Stimulated activated naive CD4-positive, alpha-beta T cell treated with Interleukin-2 at 50 U/mL for 16 hours (primary cell): ENCODE data around the gene E2F3.

Experiments
- DNase-seq: peaks from one replicate; lab custom pipeline; 2025; lab: John Stamatoyannopoulos, UW

E2F3 gene

DNA sequence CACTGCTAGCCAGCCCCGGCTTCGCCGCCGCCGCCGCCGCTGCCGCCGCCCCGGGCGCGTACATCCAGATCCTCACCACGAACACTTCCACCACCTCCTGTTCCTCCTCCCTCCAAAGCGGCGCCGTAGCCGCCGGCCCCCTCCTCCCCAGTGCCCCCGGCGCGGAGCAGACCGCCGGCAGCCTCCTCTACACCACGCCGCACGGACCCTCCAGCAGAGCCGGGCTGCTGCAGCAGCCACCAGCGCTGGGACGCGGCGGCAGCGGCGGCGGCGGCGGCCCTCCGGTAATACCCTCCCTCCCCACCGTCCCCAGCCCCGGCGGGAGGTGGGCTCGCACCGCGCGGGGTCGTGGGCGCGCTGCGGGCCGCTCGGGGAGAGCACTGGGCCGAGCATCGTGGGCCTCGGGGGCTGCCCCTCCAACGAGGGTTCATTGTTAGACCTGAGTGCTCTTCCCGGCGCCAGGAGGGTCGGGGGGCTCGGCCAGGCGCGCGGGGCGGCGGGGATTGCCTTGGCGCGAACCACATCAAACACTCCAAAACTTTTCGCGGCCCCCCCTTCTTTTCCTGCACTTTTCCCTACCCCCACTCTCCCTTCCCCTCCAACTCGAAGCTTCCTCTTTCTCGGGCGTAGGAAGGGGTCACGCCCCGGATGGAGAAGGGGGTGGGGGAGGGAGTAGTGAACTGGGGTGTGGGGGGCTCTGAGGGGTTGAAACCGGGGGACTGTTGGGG, 827 bp downstream of the E2F3 start:
- DNase-seq: peak; percentile 54

DNA sequence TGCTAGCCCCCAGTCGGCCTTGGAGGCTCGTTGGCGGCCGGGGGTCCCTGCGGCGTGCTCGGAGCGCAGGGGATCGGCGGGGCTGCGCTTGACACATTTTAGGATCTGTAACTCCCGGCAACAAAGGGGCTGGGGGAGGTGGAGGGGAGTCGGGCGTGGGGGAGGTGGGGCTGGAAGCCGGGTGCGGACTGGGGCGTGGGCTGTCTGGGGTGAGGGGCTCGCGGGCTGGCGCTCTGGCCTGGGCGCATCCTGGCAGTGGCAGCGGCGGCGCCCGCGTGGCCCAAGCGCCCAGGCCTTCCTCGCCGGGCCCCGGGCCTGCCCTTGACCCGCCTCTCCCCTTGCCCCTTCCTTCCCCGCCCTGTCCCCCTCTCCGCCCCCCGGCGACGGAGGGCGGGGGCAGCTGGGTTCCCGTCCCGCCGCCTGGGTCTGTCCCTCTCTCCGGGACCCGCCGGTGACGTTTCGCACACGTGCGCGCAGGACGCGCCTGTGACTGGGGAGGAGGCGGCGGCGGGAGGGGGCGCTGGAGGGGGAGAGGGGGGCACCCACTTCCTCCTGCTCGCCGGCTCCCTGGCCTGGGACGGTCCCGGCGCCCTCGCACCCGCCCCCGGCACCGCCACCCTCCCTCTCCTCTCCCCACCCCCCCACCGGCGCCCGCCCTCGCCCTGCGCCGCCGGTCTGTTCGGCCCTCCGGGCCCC, 1.5 kb downstream of the E2F3 start:
- DNase-seq: peak; percentile 88

DNA sequence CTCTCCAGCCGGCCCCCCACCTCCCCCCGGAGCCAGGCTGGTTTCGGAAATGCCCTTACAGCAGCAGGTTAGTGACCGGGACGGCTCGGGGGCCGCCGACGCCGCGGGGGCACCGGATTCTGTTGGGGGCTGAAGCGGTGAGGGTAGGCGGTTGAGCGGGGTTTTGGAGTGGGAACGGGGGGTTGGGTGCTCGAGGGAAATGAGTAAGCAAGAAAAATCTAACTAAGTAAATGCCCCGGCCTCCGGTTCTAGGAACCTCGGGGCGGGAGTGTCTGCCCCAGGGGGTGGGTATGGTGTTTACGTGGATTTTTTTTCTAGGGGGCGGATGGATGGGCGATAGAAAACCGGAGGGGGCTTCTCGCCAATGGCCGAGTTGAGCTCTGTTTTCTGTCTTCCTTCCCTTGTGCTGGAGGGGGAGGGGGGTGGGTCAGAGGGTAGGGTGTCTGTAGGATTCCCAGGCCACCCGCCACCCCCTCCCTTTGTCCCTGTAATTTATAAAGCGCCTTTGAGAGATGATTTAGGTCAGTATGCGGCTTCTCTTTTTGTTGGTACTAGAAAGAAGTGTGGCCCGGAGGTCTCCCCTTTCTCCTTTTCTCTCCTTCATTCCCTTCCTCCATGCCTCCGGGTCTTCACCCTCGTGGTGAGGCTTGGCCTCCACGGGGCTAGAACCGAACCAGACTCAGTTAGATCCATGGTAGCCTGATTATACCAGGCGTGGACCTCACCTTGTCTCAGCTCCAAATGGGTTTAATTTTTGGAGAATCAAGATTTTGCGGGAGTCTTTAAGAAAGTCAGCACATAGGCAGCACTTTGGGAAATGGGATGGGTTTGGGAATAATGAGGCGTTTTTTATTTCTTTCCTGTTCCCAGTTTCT, 2.3 kb downstream of the E2F3 start:
- DNase-seq: peak; percentile 85

DNA sequence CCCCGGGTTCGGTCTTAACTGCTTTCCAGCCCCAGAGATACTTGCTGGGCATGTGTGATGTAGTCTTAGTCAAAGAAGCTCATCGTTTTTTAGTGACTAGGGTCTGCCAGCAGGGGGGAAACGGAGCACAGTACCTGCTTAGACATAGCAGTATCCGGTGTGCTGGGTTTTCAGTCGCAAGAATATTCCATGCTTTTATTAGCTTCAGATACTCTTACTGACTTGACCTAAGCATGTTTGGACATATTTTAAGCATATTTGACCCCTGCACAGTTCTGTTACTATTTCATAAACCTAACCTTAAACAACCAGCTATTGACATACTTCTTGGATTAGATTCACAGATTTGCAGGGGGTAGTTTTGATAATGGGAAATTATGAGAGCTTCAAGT, 3.0 kb downstream of the E2F3 start:
- DNase-seq: peak; percentile 58

DNA sequence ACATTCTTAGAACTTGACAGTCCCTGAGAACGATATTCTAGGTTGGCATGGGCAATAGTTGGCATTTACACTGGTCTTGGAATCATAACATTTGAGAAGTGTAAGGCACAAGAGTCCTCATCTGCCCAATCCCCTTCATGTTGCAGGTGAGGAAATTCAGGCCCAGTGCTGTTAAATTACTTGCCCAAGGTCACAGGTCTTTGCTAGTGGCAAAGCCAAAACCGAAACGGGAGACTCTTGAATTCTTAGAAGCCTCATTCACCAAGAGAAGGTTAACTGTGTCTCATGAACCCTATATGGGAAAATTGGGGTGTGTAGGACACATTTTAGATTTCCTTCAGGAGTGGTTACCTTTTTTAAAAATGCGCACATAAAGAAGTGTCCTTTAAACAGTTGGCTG, 7.2 kb downstream of the E2F3 start:
- DNase-seq: no peak

DNA sequence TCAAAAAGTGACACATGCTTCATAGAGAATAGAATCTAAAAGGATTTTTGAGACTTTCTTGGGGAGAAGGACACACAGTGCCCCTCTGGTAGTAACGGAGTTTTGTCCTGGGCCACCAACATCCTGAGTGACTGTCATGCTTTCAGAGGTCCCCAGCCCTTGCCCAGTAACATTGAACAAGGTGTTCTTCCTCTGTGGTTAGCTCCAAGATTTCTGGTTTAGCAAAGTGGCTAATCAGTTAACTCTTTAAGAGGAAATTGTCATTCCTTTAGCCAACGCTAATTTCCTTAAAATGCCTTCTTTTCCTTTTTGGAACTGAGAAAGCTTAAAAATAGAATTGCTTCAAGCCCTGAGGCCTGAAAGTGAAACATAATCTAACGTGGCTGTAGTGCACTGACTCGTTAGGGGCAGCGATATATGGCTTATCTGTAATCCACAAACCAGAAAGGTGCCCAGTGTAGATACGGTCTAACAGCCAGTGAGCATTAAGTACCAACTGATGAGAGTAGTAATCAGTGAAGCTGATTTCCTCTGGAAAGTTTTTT, 7.8 kb downstream of the E2F3 start:
- no peak for DNase-seq

DNA sequence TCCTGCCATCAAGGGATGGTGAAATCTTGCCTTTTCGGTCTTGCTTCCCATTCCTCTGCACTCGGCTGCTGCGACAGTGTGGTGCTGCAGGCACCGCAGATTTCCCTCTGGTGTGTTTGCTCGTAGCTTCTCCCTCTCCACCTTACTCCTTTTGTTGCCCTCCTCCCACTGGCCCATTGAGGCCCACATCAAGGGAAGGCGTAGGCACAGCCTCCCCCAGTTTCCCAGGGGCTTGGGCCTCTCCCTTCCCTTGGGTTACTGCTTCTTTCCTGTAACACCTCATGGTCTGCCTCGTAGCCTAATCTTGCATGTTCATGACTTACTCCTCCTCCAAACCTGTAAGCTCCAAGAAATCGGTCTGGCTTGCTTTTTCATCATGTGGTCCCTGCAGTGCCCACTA, 9.9 kb downstream of the E2F3 start:
- DNase-seq: no peak

DNA sequence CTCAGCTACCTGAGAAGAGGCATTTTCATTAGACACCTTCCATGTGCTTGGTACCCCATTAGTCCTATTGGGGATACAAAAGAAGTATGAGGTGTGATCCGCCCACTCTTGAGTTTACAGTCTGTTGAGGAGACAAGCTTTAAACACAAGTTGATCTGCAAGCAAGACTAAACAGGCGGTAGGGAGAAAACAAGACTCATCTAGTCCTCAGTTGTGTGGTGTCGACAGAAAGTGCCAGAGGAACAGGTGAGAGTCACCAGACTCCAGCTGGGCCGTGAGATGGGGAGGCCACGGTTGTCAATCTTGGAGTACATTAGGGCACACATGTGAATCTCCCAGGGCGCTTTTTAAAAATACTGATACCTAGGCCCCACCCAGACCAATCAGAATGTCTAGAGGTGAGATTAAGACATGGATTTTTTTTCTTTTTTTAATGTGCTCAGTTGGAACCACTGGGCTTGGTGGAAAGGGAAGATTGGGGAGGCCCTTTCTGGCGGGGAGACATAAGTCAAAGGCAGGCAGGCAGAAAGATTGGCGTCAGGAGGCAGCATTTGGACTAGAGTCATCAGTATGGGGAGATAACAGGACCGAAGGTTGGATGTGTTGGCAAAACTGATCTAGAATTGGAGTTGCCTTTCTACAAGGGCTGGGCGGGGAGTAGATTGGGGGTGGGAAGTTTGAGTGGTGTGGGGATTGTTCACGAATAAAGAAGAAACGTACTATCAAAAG, 10.4 kb downstream of the E2F3 start:
- no peak for DNase-seq

DNA sequence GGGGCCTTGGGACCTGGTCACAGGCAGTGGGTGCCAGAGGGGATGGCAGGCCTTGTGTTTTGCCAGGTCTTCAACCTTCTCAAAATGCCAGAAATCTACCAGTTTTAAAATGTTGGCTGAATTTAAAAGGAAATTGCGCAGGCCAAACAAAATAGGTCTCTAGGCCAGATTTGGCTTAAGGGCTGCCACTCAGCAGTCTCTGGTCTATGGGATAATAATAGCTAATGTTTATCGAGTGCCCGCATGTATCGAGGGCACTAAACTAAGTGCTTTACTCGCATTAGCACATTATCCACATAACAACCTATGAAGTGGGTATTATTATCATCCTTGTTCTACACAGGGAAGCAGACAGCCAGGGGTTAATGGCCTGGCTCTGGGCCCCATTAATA, 11.0 kb downstream of the E2F3 start:
- no peak for DNase-seq

DNA sequence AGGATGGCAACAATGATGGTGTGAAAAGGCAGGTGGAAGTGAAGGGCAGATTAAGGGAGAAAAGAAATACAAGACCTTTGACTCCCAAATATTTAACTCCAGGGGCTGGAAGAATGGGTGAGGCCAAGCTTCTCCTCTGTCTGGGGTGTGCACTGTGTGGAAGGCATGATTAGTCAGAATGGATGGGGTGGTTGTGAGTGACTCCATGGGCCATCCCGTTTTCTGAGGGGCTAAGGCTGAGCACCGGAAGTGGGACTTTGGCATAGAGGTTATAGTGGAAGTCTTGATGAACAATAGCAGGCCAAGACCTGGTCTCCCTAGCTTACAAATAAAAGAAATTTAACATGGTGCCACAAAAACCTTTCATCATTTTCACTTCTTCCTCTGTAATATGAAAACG, 12.1 kb downstream of the E2F3 start:
- DNase-seq: no peak

DNA sequence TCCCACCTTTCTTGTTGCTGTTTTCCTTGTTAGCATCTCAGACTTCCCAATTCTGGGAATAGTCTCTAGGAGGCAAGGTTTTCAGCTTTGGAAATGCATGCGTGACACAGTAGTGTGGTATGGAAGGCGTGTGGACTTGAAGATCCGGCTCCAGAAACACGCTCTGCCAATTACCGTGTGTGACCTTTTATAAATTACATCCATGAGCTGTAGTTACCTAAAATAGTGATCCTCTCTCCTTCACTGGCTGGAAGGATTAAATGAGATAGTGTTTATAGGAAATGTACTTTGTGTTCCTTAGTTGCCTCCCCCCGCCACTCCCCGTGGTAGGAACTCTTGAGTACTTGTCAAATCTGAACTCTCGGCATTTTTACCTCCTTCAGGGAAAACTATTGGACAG, 13.0 kb downstream of the E2F3 start:
- no peak for DNase-seq

DNA sequence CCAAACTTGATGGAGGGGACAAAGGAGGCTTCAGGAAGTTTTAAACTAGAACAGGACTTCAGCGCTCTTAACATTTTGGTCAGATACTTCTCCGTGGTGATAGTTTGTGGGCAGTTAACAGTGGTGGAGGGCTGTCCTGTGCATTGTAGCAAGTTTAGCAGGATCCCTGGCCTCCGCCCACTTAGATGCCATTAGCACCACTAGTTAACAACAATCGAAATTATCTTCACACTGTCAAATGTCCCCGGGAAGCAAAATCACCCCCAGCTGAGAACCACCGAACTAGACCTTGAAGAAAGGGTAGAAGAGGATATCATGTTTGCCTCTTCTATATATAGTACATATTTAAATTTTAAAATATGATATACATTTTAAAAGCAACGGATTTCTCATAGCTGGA, 13.6 kb downstream of the E2F3 start:
- DNase-seq: no peak

DNA sequence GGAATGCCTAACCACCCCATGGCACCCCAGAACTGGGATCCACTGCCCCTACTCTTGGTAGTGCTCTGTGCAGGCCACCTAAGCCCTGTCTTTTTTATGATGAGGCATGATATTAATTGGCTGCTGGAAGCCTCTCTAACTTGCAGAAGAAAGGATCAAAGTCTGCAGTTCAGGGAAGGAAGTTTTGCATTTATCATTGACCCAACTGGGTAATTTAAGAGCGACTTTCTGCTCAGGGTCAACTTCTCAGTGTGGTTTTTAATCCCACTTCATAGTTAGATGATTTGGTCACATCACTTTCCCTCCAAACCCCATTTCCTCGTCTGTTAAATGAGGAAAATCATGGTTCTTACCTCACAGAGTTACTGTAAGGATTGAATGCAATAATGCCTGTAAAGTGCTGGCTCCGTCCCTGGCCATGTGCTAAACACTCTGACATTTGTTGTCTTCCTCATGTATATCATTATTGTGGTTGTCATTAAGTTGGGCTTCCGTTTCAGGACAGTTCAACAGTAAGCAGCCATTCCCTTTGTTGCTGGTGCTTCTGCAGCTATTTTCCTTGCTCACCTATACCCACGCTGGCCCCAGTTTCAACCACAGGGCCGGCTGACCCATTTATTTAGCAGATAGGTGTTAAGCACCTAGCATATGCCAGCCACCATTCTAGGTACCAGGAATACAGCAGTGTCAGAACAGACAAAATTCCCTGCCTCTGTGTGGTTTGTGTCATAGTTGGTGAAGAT, 14.2 kb downstream of the E2F3 start:
- no peak for DNase-seq

DNA sequence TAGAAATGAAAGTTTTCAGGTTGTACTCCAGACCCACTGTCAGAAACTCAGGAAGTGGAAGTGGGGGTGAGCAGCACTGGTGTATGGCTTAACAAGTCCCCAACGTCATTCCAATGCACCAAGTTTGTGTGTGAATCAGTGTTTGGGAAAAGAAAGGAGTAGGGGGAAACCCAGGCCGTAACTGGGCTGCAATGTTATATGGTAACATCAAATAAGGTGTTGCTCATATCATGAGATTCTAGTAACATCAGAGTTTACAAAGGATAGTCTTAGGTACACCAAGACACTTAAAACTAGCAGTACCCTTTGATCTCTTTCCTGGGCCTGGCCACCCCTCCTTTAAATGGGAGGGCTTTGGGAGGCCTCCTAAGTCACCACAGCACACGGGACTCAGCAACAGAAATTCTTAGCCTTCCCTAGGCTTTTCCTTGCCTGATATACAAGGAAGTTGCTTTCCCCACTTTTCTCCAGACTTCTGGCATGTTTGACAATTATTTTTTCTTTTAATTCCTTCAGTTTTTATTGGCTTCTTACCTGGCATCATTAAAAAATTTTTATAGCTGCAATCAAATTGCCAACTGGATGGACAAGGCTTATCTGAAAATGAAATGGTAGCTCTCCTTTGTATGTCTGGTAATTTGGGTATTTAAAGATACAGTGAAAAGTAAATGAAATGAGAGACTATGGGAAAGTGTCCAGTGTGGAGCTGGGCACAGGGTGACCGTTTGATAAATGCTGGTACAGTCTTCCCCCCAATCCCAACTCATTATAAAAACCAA, 15.1 kb downstream of the E2F3 start:
- DNase-seq: no peak

DNA sequence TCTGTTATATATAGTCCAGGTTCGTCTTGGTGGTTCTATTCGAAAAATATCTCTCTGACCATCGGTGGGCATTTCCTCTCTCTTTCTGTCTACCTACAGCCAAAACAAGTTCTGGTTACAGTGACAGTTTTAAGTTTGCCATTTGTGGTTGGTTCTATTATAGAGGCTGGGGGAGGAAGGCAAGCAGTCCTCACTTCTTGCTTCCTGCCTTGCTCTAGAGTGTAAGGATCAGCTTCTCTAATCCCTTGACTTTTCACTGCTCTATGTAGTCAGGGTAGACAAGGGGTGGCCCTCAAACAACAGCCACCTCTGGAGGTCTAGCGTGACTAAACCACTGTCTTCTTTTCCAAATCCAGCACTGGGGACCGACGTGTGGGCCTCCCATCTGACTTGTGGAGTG, 16.1 kb downstream of the E2F3 start:
- no peak for DNase-seq

DNA sequence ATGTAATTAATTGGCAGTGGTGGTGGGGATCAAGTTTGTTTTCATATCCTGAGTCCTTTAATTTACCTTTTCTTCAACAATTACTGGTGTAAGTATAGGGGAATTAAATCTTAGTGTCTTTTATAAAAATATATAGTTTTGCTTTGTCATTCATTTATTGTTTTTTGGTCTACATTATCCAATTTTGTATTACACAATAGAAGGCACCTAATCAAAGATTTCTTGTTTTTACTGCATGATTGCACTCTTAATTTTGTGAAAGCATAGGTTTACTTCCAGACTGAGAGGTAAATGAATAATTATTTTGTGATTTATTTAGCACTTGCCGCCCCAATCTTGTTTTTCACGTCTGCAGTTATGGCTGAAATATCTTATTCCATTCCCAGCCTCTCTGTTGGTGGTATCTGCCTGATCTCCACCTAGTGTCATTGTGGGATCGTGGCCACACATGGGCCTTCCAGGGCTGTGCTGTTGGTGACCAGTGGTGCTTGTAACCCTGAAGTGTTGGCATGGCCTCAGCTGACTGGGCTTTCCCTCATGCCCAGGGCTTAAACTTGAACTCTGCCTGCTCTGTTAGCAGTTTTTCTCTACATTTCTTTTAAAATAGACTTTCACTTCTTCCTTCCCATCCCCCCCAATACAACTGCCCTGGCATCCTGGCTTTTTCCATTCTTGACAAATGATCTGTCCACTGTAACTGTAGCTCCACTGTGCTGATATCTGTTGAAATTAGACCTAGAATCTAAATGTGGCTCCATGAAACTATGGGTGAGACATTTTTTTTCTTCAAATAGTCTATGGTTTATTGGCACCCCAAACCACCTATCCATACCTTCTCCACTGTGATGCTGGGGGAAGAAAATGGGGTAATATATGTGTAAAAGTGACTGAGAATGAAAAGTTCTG, 24.8 kb downstream of the E2F3 start:
- no peak for DNase-seq

DNA sequence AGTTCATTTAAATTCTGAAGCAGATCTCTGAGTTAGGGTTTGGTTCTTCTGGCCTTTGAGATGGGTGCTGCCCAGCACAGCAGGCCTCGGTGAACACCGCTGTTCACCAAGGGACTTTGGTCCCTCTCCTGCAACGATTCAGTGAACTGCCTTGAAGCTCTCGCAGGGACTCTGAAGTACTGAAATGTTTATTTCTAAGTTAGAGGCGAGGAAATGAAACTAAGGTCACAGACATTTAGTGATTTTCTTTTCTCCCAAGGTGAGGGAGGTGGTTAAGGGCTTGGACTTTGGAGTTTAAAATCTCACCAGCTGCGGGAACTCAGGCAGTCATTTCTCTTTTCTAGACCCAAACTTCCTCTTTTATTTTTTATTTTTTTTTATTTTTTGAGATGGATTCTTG, 26.2 kb downstream of the E2F3 start:
- DNase-seq: no peak

DNA sequence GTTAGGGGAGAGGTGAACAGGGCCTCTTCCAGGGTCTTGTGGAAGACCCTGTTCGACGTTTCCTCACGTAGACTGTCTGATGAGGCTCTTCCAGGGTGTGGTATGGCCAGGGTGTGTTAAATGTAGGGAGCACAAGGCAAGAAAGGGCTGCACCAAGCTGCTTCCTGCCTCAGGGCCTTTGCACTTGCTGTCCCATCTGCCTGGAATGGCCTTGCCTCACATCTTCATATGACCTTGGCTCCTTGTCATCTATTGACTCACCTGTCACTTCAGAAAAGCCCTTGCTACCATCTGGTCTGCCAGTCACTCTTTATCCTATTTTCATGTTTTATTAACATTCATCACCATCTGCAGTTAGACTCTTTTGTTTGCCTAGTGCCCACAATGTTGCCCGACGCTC, 31.0 kb downstream of the E2F3 start:
- DNase-seq: no peak

DNA sequence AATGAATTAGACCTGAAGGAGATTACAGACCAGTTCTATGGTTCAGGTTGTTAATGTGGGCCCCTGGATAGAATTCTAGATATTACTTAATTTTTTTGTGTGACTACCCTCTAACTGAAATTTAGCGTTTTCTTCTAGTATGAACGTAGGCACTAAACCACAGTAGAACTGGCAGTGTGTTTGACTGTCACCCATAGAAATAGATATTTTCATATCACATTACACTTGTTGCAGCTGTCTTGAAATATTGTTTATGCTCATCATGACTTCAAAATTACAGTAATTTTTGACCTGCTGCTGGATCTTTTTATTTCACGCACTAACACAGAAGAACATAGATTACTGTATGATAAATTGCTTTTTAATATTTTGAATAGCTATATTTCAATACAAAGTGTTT, 31.6 kb downstream of the E2F3 start:
- DNase-seq: no peak
